Tibial nerve (tissue), 4 donors: Measurements from ENCODE around the gene FXYD3. TPM values are rescaled to one million over a fixed set of nuclear protein-coding genes. Genes with fewer than 3 reads are reported as not detected.

Experiments used
- DNase-seq, 2 donors: peaks; one replicate each; pipeline ENCODE4 v3.0.0-alpha.2; 2019; ENCODE audit warnings: low spot score in 2 of 2
- H3K27ac ChIP-seq, 4 donors: fragments of 200-600 bp; sonication (generic) in 3 of 4; one replicate each; pipeline ENCODE4 v1.5.1; 2017 to 2019; ENCODE audit warnings: mild to moderate bottlenecking in 1 of 4
- H3K27me3 ChIP-seq, 2 donors: fragments of 200-600 bp; sonication (generic) in 1 of 2; one replicate each; pipeline versions ENCODE4 v1.5.1 to v1.6.0; 2017 to 2019
- H3K36me3 ChIP-seq, 3 donors: fragments of 200-600 bp; sonication (generic); one replicate each; pipeline ENCODE4 v1.5.1; 2018 to 2019
- H3K4me1 ChIP-seq, 4 donors: fragments of 200-600 bp; sonication (generic) in 3 of 4; one replicate each; pipeline ENCODE4 v1.5.1; 2017 to 2019
- H3K4me3 ChIP-seq, 4 donors: fragments of 200-600 bp; sonication (generic) in 3 of 4; one replicate each; pipeline ENCODE4 v1.5.1; 2017 to 2019; ENCODE audit warnings: mild to moderate bottlenecking in 1 of 4, moderate library complexity in 1 of 4
- H3K9me3 ChIP-seq, 4 donors: fragments of 200-600 bp; sonication (generic) in 3 of 4; one replicate each; pipeline ENCODE4 v1.5.1; 2017 to 2019
- CTCF ChIP-seq, 5 experiments: fragments of 200-600 bp in 3 of 5; fragments of 450-650 bp in 2 of 5; sonication (generic) in 3 of 5; IDR thresholded peaks; one replicate each; pipeline ENCODE4 v1.5.1; 2016 to 2019; ENCODE audit warnings: antibody characterized with exemption in 5 of 5, mild to moderate bottlenecking in 3 of 5, moderate library complexity in 2 of 5
- EP300 ChIP-seq, 2 donors: sonication (generic); formaldehyde crosslinking; IDR thresholded peaks; one replicate each; pipeline ENCODE4 v1.6.1; 2017; ENCODE audit warnings: antibody characterized with exemption in 2 of 2, mild to moderate bottlenecking in 1 of 2
- POLR2A ChIP-seq, 2 donors: fragments of 450-650 bp; IDR thresholded peaks; one replicate each; pipeline ENCODE4 v1.6.1; 2017; ENCODE audit warnings: antibody characterized with exemption in 2 of 2, mild to moderate bottlenecking in 2 of 2, moderate library complexity in 2 of 2
- WGBS, 2 donors: methylation state at CpG; one replicate each; pipeline ENCODE4 v1.1.5; 2018; 5-methylcytosine and 5-hydroxymethylcytosine counted together
- total RNA-seq, 4 donors: library from RNA; depleted of rRNA; stranded (reverse); fragments of >200 nt; gene quantifications; one replicate each; pipeline ENCODE4 v1.1.0, GENCODE V29; 2016

Gene FXYD3
- total RNA-seq, 4 donors from 2014 or later: 10.8 to 33.9 (median 16.6) TPM

GRCh38 chr19:35160629-35161433 lies 45.2 kb downstream of the FXYD3 start:
- Histone ChIP-seq H3K36me3 (peaks cover 0 to 85% (median 9%) of the 10 kb centered on the region in 3 donors), H3K9me3 (peaks cover 0 to 41% (median 0%) of the 10 kb centered on the region in 4 donors), H3K27ac (no peak overlapping the region), H3K4me3 (no peak overlapping the region), H3K27me3 (peaks cover 0 to 7% of the 10 kb centered on the region in 2 donors), H3K4me1 (peaks cover 0 to 10% (median 2%) of the 10 kb centered on the region in 4 donors)
- no peak for DNase-seq
- 80 to 86% methylated on average over 9 of the region's 9 CpGs for WGBS, 2 donors
- TF ChIP-seq CTCF (IDR thresholded peaks at IDR 0.05) (no peak), EP300 (IDR thresholded peaks at IDR 0.05) (no peak), POLR2A (IDR thresholded peaks at IDR 0.05) (no peak)

GRCh38 chr19:35161434-35161743 lies 45.8 kb downstream of the FXYD3 start:
- no peak overlapping the region for H3K27ac ChIP-seq
- H3K9me3 ChIP-seq: peaks cover 0 to 47% (median 0%) of the 10 kb centered on the region in 4 donors
- DNase-seq: no peak
- no peak for TF ChIP-seq EP300 (IDR thresholded peaks at IDR 0.05)
- H3K27me3 ChIP-seq: peaks cover 0 to 4% of the 10 kb centered on the region in 2 donors
- H3K4me1 ChIP-seq: peaks cover 0 to 4% (median 0%) of the 10 kb centered on the region in 4 donors
- peaks cover 0 to 91% (median 9%) of the 10 kb centered on the region in 3 donors for H3K36me3 ChIP-seq
- no peak overlapping the region for H3K4me3 ChIP-seq
- 83 to 91% methylated on average over 2 of the region's 2 CpGs for WGBS, 2 donors

- Histone ChIP-seq H3K27ac (no peak overlapping the region), H3K9me3 (peaks cover 0 to 55% (median 0%) of the 10 kb centered on the region in 4 donors), H3K36me3 (peaks cover 0 to 94% (median 9%) of the 10 kb centered on the region in 3 donors), H3K27me3 (no peaks in the 10 kb centered on the region), H3K4me3 (no peak overlapping the region), H3K4me1 (no peaks in the 10 kb centered on the region)
- DNase-seq: no peak
- no peak for TF ChIP-seq CTCF (IDR thresholded peaks at IDR 0.05)
- no peak for TF ChIP-seq POLR2A (IDR thresholded peaks at IDR 0.05)
- TF ChIP-seq EP300 (IDR thresholded peaks at IDR 0.05): no peak
- 81 to 90% methylated on average over 6 of the region's 6 CpGs for WGBS, 2 donors
These were observed 47.1 kb downstream of the FXYD3 start for GRCh38 chr19:35162471-35163326.

- H3K27ac ChIP-seq: no peak overlapping the region
- TF ChIP-seq EP300 (IDR thresholded peaks at IDR 0.05) (no peak), POLR2A (IDR thresholded peaks at IDR 0.05) (no peak), CTCF (IDR thresholded peaks at IDR 0.05) (no peak)
- no peaks in the 10 kb centered on the region for H3K27me3 ChIP-seq
- H3K9me3 ChIP-seq: peaks cover 0 to 55% (median 0%) of the 10 kb centered on the region in 4 donors
- H3K36me3 ChIP-seq: peaks cover 0 to 91% (median 3%) of the 10 kb centered on the region in 3 donors
- H3K4me3 ChIP-seq: no peak overlapping the region
- no peaks in the 10 kb centered on the region for H3K4me1 ChIP-seq
- 32 to 53% methylated on average over 2 of the region's 2 CpGs for WGBS, 2 donors
- no peak for DNase-seq
These were observed 48.8 kb downstream of the FXYD3 start for GRCh38 chr19:35164418-35164817.

- H3K4me1 ChIP-seq: no peaks in the 10 kb centered on the region
- no peak overlapping the region for H3K27ac ChIP-seq
- H3K9me3 ChIP-seq: peaks cover 0 to 55% (median 0%) of the 10 kb centered on the region in 4 donors
- H3K36me3 ChIP-seq: peaks cover 0 to 91% (median 0%) of the 10 kb centered on the region in 3 donors
- no peaks in the 10 kb centered on the region for H3K27me3 ChIP-seq
- DNase-seq: no peak
- TF ChIP-seq POLR2A (IDR thresholded peaks at IDR 0.05) (no peak), CTCF (IDR thresholded peaks at IDR 0.05) (no peak), EP300 (IDR thresholded peaks at IDR 0.05) (no peak)
- H3K4me3 ChIP-seq: no peak overlapping the region
- WGBS, 2 donors: 74 to 75% methylated on average over 5 of the region's 5 CpGs
These were observed 49.8 kb downstream of the FXYD3 start for GRCh38 chr19:35165200-35166058.
